Spleen (tissue), 7 donors: ENCODE results near the gene SH3RF3.

Experiments
- POLR2A ChIP-seq, 3 donors: fragments of 450-650 bp; IDR thresholded peaks; one replicate each; pipeline ENCODE4 v1.5.1; 2017; ENCODE audit warnings: antibody characterized with exemption in 3 of 3, mild to moderate bottlenecking in 1 of 3
- TF ChIP-seq, protein P1 (sequence below), 11 experiments: fragments of 200-600 bp in 7 of 11; fragments of 450-650 bp in 4 of 11; sonication (generic) in 4 of 11; IDR thresholded peaks in 8 of 11; conservative IDR thresholded peaks in 3 of 11; 1 replicate in 7 of 11; 2 replicates in 4 of 11; pipeline versions ENCODE4 v1.4.0 to v1.8.0; 2016 to 2021; ENCODE audit warnings: antibody characterized with exemption in 11 of 11, inconsistent platforms in 4 of 11, mild to moderate bottlenecking in 1 of 11
- donor health status: DM: no; HTN: no; CAD: no; lungs with moderate emphysema.
- donor health status: DM: no; HTN: no; CAD: no.
- donor health status: DM: no; HTN: no; CAD: no.

DNA sequence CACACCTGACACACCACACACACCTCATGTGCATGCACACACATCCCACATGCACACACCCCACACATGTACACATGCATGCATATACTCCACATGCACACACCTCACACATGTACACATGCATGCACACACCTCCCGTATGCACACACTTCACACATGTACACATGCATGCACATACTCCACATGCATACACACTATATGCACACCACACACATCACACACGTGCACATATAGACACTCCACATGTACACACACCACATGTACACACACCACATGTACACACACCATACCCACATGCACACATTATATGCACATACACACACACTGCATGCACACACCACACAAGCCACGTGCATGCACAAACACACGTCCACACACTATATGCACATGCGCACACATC lies 384.2 kb downstream of the SH3RF3 start:
- TF ChIP-seq, protein P1, sequence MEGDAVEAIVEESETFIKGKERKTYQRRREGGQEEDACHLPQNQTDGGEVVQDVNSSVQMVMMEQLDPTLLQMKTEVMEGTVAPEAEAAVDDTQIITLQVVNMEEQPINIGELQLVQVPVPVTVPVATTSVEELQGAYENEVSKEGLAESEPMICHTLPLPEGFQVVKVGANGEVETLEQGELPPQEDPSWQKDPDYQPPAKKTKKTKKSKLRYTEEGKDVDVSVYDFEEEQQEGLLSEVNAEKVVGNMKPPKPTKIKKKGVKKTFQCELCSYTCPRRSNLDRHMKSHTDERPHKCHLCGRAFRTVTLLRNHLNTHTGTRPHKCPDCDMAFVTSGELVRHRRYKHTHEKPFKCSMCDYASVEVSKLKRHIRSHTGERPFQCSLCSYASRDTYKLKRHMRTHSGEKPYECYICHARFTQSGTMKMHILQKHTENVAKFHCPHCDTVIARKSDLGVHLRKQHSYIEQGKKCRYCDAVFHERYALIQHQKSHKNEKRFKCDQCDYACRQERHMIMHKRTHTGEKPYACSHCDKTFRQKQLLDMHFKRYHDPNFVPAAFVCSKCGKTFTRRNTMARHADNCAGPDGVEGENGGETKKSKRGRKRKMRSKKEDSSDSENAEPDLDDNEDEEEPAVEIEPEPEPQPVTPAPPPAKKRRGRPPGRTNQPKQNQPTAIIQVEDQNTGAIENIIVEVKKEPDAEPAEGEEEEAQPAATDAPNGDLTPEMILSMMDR (IDR thresholded peaks at IDR 0.05 in 8 of 11, conservative IDR thresholded peaks at IDR 0.05 in 3 of 11): no peak
- TF ChIP-seq POLR2A (IDR thresholded peaks at IDR 0.05): no peak
